ENCODE data around the gene COG3. TPM values are rescaled to one million over a fixed set of nuclear protein-coding genes. Genes with fewer than 3 reads are reported as not detected.
A peak's percentile ranks its signal among the peaks of the same experiment; 100 is the strongest.

COG3 gene
- total and polyA plus RNA-seq, 2 of the 13 experiments (the other 11 are each of a cell fraction or from before 2014, with no cell fraction given) = 37.8 to 47.5 TPM

DNA sequence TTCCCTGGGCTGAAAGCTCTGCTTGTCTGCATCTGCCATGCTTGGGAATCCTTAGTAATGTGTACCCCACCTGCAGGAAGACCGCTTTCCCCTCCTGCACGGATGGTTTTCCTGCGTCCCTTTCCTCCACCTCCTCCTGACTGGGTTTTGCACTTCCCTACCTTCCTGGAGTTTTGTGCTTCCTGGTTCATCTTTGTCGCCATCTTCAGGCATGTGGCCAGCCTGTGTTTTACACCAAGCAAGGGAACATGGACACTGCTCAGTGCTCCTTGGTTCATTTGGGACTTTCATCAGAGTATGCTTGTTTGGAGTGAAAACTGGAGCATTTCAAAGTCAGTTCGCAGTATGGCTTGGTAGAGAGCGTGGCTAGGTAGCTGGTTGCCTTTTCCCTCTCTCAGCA lies 120.1 kb downstream of the COG3 start (continued):
- TF ChIP-seq, protein P1, sequence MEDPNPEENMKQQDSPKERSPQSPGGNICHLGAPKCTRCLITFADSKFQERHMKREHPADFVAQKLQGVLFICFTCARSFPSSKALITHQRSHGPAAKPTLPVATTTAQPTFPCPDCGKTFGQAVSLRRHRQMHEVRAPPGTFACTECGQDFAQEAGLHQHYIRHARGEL (CRISPR knock-in tag; IDR thresholded peaks at IDR 0.05) = peak; percentile 99
- TF ChIP-seq ELF1 (CRISPR knock-in tag; IDR thresholded peaks at IDR 0.05) (peak; percentile 66), PLRG1 (conservative IDR thresholded peaks at IDR 0.05) (no peak), SRY (CRISPR knock-in tag; IDR thresholded peaks at IDR 0.05) (no peak), POGZ (CRISPR knock-in tag; IDR thresholded peaks at IDR 0.05) (0 out of 2 replicates have a peak, but pooled peaks have one; percentile 17), ZFY (CRISPR knock-in tag; IDR thresholded peaks at IDR 0.05) (no peak), STAG1 (CRISPR knock-in tag; IDR thresholded peaks at IDR 0.05) (peak; percentile 33; the same call in 1 of the 2 replicates), ZNF720 (CRISPR knock-in tag; IDR thresholded peaks at IDR 0.05) (no peak), XRCC5 (optimal IDR thresholded peaks at IDR 0.05; ENCODE audit: low read length) (no peak), HNRNPL (IDR thresholded peaks at IDR 0.05; ENCODE audit: low read depth, low read length) (no peak), FOXK1 (CRISPR knock-in tag; IDR thresholded peaks at IDR 0.05; ENCODE audit: borderline replicate concordance, low read depth) (no peak)
- TF ChIP-seq, protein P2, sequence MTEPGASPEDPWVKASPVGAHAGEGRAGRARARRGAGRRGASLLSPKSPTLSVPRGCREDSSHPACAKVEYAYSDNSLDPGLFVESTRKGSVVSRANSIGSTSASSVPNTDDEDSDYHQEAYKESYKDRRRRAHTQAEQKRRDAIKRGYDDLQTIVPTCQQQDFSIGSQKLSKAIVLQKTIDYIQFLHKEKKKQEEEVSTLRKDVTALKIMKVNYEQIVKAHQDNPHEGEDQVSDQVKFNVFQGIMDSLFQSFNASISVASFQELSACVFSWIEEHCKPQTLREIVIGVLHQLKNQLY (CRISPR knock-in tag; IDR thresholded peaks at IDR 0.05) = no peak
- TF ChIP-seq, protein P3, sequence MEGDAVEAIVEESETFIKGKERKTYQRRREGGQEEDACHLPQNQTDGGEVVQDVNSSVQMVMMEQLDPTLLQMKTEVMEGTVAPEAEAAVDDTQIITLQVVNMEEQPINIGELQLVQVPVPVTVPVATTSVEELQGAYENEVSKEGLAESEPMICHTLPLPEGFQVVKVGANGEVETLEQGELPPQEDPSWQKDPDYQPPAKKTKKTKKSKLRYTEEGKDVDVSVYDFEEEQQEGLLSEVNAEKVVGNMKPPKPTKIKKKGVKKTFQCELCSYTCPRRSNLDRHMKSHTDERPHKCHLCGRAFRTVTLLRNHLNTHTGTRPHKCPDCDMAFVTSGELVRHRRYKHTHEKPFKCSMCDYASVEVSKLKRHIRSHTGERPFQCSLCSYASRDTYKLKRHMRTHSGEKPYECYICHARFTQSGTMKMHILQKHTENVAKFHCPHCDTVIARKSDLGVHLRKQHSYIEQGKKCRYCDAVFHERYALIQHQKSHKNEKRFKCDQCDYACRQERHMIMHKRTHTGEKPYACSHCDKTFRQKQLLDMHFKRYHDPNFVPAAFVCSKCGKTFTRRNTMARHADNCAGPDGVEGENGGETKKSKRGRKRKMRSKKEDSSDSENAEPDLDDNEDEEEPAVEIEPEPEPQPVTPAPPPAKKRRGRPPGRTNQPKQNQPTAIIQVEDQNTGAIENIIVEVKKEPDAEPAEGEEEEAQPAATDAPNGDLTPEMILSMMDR (CRISPR knock-in tag; IDR thresholded peaks at IDR 0.05) = peak; percentile 55
- TF ChIP-seq, protein P4, sequence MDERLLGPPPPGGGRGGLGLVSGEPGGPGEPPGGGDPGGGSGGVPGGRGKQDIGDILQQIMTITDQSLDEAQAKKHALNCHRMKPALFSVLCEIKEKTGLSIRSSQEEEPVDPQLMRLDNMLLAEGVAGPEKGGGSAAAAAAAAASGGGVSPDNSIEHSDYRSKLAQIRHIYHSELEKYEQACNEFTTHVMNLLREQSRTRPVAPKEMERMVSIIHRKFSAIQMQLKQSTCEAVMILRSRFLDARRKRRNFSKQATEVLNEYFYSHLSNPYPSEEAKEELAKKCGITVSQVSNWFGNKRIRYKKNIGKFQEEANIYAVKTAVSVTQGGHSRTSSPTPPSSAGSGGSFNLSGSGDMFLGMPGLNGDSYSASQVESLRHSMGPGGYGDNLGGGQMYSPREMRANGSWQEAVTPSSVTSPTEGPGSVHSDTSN (CRISPR knock-in tag; IDR thresholded peaks at IDR 0.05) = no peak
- TF ChIP-seq, protein P5, sequence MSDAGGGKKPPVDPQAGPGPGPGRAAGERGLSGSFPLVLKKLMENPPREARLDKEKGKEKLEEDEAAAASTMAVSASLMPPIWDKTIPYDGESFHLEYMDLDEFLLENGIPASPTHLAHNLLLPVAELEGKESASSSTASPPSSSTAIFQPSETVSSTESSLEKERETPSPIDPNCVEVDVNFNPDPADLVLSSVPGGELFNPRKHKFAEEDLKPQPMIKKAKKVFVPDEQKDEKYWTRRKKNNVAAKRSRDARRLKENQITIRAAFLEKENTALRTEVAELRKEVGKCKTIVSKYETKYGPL (CRISPR knock-in tag; IDR thresholded peaks at IDR 0.05) = no peak
- TF ChIP-seq, protein P6, sequence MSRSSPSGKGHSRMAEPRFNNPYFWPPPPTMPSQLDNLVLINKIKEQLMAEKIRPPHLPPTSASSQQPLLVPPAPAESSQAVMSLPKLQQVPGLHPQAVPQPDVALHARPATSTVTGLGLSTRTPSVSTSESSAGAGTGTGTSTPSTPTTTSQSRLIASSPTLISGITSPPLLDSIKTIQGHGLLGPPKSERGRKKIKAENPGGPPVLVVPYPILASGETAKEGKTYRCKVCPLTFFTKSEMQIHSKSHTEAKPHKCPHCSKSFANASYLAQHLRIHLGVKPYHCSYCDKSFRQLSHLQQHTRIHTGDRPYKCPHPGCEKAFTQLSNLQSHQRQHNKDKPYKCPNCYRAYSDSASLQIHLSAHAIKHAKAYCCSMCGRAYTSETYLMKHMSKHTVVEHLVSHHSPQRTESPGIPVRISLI (CRISPR knock-in tag; IDR thresholded peaks at IDR 0.05; ENCODE audit: borderline replicate concordance) = no peak

Small RNA genes lying within 50 kb of the gene (small RNA-seq; reads per million reads assigned to genes)
- 0 reads per million in 3 experiments for gene RNA5SP27 (ENCODE audit: insufficient read depth in 2 of 3, insufficient read length in 3 of 3, low read depth in 2 of 3, low replicate concordance in 1 of 3)
- gene TIMM9P3 (ENCODE audit: insufficient read depth in 2 of 3, insufficient read length in 3 of 3, low read depth in 2 of 3, low replicate concordance in 1 of 3) = 0 reads per million in 3 experiments

Other genes starting within 250 kb of the COG3 start
- gene TPT1, start 123.8 kb upstream of the COG3 start, total RNA-seq (2016; rRNA removed; fragmentation: Illumina TruSeq; extraction: Trizol) = 2,953 and 3,643 TPM in 2 replicates
- 3,043 and 3,594 TPM in 2 replicates for gene TPT1, start 123.8 kb upstream of the COG3 start, polyA plus RNA-seq (2011; rRNA removed)
- 22.5 and 51.1 TPM in 2 replicates for gene SLC25A30, start 46.6 kb upstream of the COG3 start, total RNA-seq (2016; rRNA removed; fragmentation: Illumina TruSeq; extraction: Trizol)
- 19.6 and 19.9 TPM in 2 replicates for gene SLC25A30, start 46.6 kb upstream of the COG3 start, polyA plus RNA-seq (2011; rRNA removed)
- gene ERICH6B, start 150.8 kb downstream of the COG3 start, total RNA-seq (2016; rRNA removed; fragmentation: Illumina TruSeq; extraction: Trizol) = not detected in 2 replicates
- gene ERICH6B, start 150.8 kb downstream of the COG3 start, polyA plus RNA-seq (2011; rRNA removed) = not detected in 2 replicates
- gene CBY2, start 237.4 kb downstream of the COG3 start, total RNA-seq (2016; rRNA removed; fragmentation: Illumina TruSeq; extraction: Trizol) = not detected in 2 replicates
- gene CBY2, start 237.4 kb downstream of the COG3 start, polyA plus RNA-seq (2011; rRNA removed) = 0.05 TPM in 1 of 2 replicates, not detected in the other